Measurements from ENCODE around the gene GRP. TPM values are rescaled to one million over a fixed set of nuclear protein-coding genes. Genes with fewer than 3 reads are reported as not detected.

GRP gene
- polyA plus RNA-seq, 1 experiment, result not detected

- no peak overlapping the region for H3K27ac ChIP-seq (ENCODE audit: low read depth, low read length)
- ChIA-PET CTCF (interaction anchor here (0.6 kb wide), 1 partner anchor 186 kb away, joined by 3 read pairs; no protein-coding TSS in a partner anchor), POLR2A (no interaction called here)
- peaks cover 4% of the 10 kb centered on the region for H3K27me3 ChIP-seq (ENCODE audit: control insufficient read depth, insufficient read depth, low read length)
- no peak for DNase-seq (ENCODE audit: low read depth, low spot score)
- TF ChIP-seq CTCF (IDR thresholded peaks at IDR 0.05; ENCODE audit: low read depth, low read length), result no peak
- H3K4me3 ChIP-seq (ENCODE audit: low read depth, low read length), result no peak overlapping the region
- no peaks in the 10 kb centered on the region for H3K9me3 ChIP-seq (ENCODE audit: control insufficient read depth, insufficient read depth, low read length)
Observed at GRCh38 chr18:59182673-59183072, 37.3 kb upstream of the GRP start.

- H3K27ac ChIP-seq (ENCODE audit: low read depth, low read length), result no peak overlapping the region
- H3K27me3 ChIP-seq (ENCODE audit: control insufficient read depth, insufficient read depth, low read length), result peaks cover 13% of the 10 kb centered on the region
- H3K9me3 ChIP-seq (ENCODE audit: control insufficient read depth, insufficient read depth, low read length), result no peaks in the 10 kb centered on the region
- no peak for DNase-seq (ENCODE audit: low read depth, low spot score)
- no peak for TF ChIP-seq CTCF (IDR thresholded peaks at IDR 0.05; ENCODE audit: low read depth, low read length)
- CTCF ChIA-PET, result no interaction called here
- no peak overlapping the region for H3K4me3 ChIP-seq (ENCODE audit: low read depth, low read length)
- POLR2A ChIA-PET, result no interaction called here
Observed at GRCh38 chr18:59189008-59189407, 30.9 kb upstream of the GRP start.

GRCh38 chr18:59189746-59190145 lies 30.2 kb upstream of the GRP start:
- TF ChIP-seq CTCF (IDR thresholded peaks at IDR 0.05; ENCODE audit: low read depth, low read length), result no peak
- DNase-seq (ENCODE audit: low read depth, low spot score), result no peak
- POLR2A ChIA-PET, result no interaction called here

GRCh38 chr18:59196161-59196725 lies 23.7 kb upstream of the GRP start:
- no peak for TF ChIP-seq CTCF (IDR thresholded peaks at IDR 0.05; ENCODE audit: low read depth, low read length)
- H3K9me3 ChIP-seq (ENCODE audit: control insufficient read depth, insufficient read depth, low read length), result no peaks in the 10 kb centered on the region
- ChIA-PET CTCF (no interaction called here), POLR2A (no interaction called here)
- no peak overlapping the region for H3K27ac ChIP-seq (ENCODE audit: low read depth, low read length)
- H3K4me3 ChIP-seq (ENCODE audit: low read depth, low read length), result no peak overlapping the region
- H3K27me3 ChIP-seq (ENCODE audit: control insufficient read depth, insufficient read depth, low read length), result peaks cover 18% of the 10 kb centered on the region
- no peak for DNase-seq (ENCODE audit: low read depth, low spot score)

More at GRCh38 chr18:59189746-59190145, 30.2 kb upstream of the GRP start:
- Histone ChIP-seq H3K4me3 (ENCODE audit: low read depth, low read length) (no peak overlapping the region), H3K27ac (ENCODE audit: low read depth, low read length) (no peak overlapping the region), H3K9me3 (ENCODE audit: control insufficient read depth, insufficient read depth, low read length) (no peaks in the 10 kb centered on the region), H3K27me3 (ENCODE audit: control insufficient read depth, insufficient read depth, low read length) (peaks cover 13% of the 10 kb centered on the region)
- CTCF ChIA-PET, result no interaction called here

- ChIA-PET CTCF (interaction anchor here (0.7 kb wide), 1 partner anchor 163 kb away, joined by 3 read pairs; no protein-coding TSS in a partner anchor), POLR2A (interaction anchor here (0.6 kb wide), 1 partner anchor 39 kb away, joined by 10 read pairs; no protein-coding TSS in a partner anchor)
- no peak overlapping the region for H3K27ac ChIP-seq (ENCODE audit: low read depth, low read length)
Observed at GRCh38 chr18:59197636-59198035, 22.3 kb upstream of the GRP start.

More at GRCh38 chr18:59197636-59198035, 22.3 kb upstream of the GRP start:
- no peak for TF ChIP-seq CTCF (IDR thresholded peaks at IDR 0.05; ENCODE audit: low read depth, low read length)
- H3K27me3 ChIP-seq (ENCODE audit: control insufficient read depth, insufficient read depth, low read length), result peaks cover 24% of the 10 kb centered on the region
- no peaks in the 10 kb centered on the region for H3K9me3 ChIP-seq (ENCODE audit: control insufficient read depth, insufficient read depth, low read length)
- DNase-seq (ENCODE audit: low read depth, low spot score), result no peak
- no peak overlapping the region for H3K4me3 ChIP-seq (ENCODE audit: low read depth, low read length)
